Cardiac muscle cell (in vitro differentiated cells and primary cell): ENCODE data around the gene RGS9. TPM values are rescaled to one million over a fixed set of nuclear protein-coding genes. Genes with fewer than 3 reads are reported as not detected.

Experiments used
- DNase-seq, 2 donors: peaks; one replicate each; pipeline versions ENCODE4 v3.0.0 to v3.0.0-alpha.2; 2010 to 2017; ENCODE audit warnings: low read depth in 1 of 2, low spot score in 1 of 2
- H3K27ac ChIP-seq: fragments of 200-600 bp; sonication (generic); 2 replicates; pipeline ENCODE4 v1.5.1; 2016
- H3K27me3 ChIP-seq: fragments of 200-600 bp; sonication (generic); 2 replicates; pipeline ENCODE4 v1.6.0; 2016; ENCODE audit warnings: control low read depth
- H3K36me3 ChIP-seq: fragments of 200-600 bp; sonication (generic); 2 replicates; pipeline ENCODE4 v1.5.1; 2016; ENCODE audit warnings: control low read depth
- H3K4me1 ChIP-seq: fragments of 200-600 bp; sonication (generic); 2 replicates; pipeline ENCODE4 v1.8.1; 2017; ENCODE audit warnings: low read depth, mild to moderate bottlenecking, mixed run types
- H3K4me3 ChIP-seq: fragments of 200-600 bp; sonication (generic); 2 replicates; pipeline ENCODE4 v1.5.1; 2016; ENCODE audit warnings: mild to moderate bottlenecking
- H3K9me3 ChIP-seq: fragments of 200-600 bp; sonication (generic); 2 replicates; pipeline ENCODE4 v1.5.1; 2017; ENCODE audit warnings: low read depth, mild to moderate bottlenecking, control low read depth
- polyA plus RNA-seq: library from polyadenylated mRNA; unstranded; fragments of >200 nt; fragmentation: Nextera tagmentation; extraction: Ambion mirVana; gene quantifications from 2 replicates; pipeline ENCODE4 v1.2.1, GENCODE V29; 2016
- total RNA-seq: library from RNA; depleted of rRNA; stranded (reverse); fragments of >200 nt; gene quantifications from 2 replicates; pipeline ENCODE4 v1.2.3, GENCODE V29; 2016
- TF ChIP-seq, protein P1 (sequence below): IDR thresholded peaks from 2 replicates; pipeline ENCODE4 v1.5.1; 2012; ENCODE audit warnings: low read depth, mild to moderate bottlenecking, low read length

Gene RGS9
- total and polyA plus RNA-seq, 2 experiments from 2014 or later: 4.7 to 5.5 TPM

DNA sequence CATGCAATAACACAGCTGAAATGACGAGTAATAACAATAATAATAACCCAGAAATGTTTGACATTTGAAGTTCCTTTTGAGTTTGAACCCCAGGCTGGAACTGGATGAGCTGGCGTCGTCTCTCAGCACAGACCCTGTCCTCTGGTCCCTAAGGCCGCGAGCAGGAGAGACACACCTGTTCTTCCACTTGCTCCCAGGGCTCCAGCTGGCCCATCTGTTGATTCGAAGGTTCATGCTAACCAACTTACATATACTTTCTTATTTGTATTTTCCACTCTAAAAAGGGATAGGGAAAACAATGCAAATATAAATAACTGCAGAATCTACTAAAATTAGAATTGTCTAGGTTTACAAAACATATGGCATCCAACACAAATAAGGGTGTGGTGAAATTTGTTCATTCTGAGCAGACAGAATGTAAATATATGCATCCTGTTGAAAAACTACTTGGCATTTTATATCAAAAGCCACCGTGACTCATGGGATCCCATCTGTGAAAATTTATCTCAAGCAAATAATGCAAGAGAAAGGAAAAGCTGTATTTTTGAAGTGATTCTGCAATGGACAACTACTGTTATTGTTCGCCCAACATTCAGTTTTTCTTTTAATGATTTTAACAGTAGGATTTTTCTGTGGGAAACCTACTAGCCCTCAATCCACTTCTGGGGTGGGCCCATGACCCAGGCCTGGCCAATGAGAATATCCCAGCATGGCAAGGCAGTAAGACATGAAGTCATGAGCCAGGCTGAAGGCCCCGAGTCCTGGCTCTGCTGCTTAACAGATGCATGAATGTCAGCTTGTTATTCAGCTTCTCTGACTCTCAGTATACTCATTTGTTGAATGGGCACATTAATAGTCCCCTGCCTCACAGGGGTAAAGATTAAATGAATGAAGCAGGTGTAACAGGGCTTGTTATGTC lies 13.2 kb upstream of the RGS9 start:
- H3K27ac ChIP-seq: peak overlapping the region; percentile 94
- H3K27me3 ChIP-seq: peaks cover 5% of the 10 kb centered on the region
- TF ChIP-seq, protein P1, sequence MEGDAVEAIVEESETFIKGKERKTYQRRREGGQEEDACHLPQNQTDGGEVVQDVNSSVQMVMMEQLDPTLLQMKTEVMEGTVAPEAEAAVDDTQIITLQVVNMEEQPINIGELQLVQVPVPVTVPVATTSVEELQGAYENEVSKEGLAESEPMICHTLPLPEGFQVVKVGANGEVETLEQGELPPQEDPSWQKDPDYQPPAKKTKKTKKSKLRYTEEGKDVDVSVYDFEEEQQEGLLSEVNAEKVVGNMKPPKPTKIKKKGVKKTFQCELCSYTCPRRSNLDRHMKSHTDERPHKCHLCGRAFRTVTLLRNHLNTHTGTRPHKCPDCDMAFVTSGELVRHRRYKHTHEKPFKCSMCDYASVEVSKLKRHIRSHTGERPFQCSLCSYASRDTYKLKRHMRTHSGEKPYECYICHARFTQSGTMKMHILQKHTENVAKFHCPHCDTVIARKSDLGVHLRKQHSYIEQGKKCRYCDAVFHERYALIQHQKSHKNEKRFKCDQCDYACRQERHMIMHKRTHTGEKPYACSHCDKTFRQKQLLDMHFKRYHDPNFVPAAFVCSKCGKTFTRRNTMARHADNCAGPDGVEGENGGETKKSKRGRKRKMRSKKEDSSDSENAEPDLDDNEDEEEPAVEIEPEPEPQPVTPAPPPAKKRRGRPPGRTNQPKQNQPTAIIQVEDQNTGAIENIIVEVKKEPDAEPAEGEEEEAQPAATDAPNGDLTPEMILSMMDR: no peak
- DNase-seq: peak in 1 of 2 donors; percentile 48
- H3K36me3 ChIP-seq: no peaks in the 10 kb centered on the region
- H3K9me3 ChIP-seq: no peaks in the 10 kb centered on the region
- H3K4me3 ChIP-seq: no peak overlapping the region
- H3K4me1 ChIP-seq: no peaks in the 10 kb centered on the region

DNA sequence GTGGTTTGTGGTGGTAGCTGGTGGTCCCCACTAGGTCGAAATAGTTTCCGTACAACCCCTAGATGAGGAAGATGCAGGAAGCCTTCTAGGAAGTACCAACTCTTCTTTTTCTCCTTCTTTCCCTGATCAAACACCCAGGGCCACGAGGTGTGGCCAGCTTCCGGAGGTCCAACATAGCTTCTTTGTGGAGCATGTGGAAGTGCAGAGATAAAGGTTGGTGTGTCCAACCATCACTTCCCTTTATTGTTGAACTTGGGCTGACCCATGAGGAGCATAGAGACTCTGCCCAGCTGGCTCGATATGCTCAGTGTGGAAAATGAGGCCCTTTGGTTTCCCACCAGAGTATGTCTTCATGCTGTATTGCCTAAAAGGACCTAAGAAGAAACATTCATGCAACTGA lies 6.3 kb upstream of the RGS9 start:
- H3K36me3 ChIP-seq: no peaks in the 10 kb centered on the region
- peaks cover 5% of the 10 kb centered on the region for H3K27me3 ChIP-seq
- H3K4me3 ChIP-seq: no peak overlapping the region
- H3K9me3 ChIP-seq: no peaks in the 10 kb centered on the region
- no peak for DNase-seq
- TF ChIP-seq, protein P1: no peak
- no peaks in the 10 kb centered on the region for H3K4me1 ChIP-seq
- H3K27ac ChIP-seq: no peak overlapping the region

DNA sequence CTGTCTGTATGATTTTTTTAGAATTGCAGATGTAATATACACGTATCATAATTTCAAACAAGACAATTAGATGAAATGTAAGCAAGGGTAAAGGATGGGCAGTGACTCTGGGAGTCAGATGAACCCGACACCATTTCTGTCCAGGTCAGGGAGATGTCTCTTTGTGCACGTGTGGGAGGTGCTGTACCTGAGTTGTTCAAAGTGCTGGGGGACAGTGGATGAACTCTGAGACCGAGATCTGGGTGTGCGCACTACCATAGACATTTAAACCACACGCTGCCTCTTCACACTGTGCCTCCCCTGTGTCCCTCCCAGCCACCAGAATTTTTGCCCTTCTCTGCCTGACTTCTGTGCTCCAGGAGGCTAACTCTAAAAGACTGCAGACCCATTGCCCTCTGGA lies 5.9 kb upstream of the RGS9 start:
- no peaks in the 10 kb centered on the region for H3K36me3 ChIP-seq
- TF ChIP-seq, protein P1: no peak
- peaks cover 5% of the 10 kb centered on the region for H3K27me3 ChIP-seq
- H3K4me3 ChIP-seq: no peak overlapping the region
- DNase-seq: no peak
- no peaks in the 10 kb centered on the region for H3K4me1 ChIP-seq
- no peak overlapping the region for H3K27ac ChIP-seq
- no peaks in the 10 kb centered on the region for H3K9me3 ChIP-seq

DNA sequence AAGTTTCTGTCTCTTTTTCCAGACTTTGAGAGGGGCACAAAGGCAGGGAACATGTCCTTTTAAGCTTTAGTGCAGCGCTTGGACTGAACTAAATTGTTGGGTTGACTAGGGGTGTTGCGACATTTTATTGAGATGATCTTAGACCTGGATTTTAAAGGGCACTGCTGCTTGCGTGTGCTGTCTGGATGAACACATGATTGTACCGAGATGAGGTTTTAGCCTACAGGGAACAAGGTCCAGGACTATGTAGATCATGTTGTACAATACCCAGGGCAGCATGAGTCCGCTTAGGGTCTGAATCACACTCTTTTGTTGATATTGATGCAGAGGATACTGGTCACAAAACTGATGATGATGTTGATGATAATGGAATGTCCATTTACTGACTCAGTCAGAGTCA lies 5.2 kb upstream of the RGS9 start:
- no peak overlapping the region for H3K4me3 ChIP-seq
- TF ChIP-seq, protein P1: no peak
- peaks cover 5% of the 10 kb centered on the region for H3K27me3 ChIP-seq
- no peaks in the 10 kb centered on the region for H3K36me3 ChIP-seq
- no peak overlapping the region for H3K27ac ChIP-seq
- H3K4me1 ChIP-seq: no peaks in the 10 kb centered on the region
- no peak for DNase-seq
- H3K9me3 ChIP-seq: no peaks in the 10 kb centered on the region

DNA sequence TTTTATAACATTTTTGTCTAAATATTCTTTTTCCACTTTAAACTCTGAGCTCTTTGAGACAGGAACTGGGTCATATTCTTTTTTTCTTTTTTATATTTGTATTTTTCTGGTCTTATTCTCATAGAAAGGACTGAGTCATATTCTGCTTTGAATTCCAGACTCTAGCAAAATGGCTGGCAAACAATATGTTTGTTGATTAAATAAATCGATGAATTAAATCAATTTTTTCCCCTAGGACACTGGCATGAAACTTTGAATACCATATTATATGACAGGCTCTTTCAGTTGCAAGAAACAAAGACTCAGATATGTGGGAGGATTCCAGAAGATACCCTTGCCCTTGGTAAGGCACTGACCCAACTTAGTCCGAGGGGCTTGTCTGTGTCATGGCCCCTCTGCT lies 3.1 kb upstream of the RGS9 start:
- TF ChIP-seq, protein P1: no peak
- DNase-seq: no peak
- H3K27me3 ChIP-seq: peaks cover 20% of the 10 kb centered on the region

More for the DNA sequence above, 3.1 kb upstream of the RGS9 start:
- H3K36me3 ChIP-seq: no peaks in the 10 kb centered on the region
- H3K9me3 ChIP-seq: no peaks in the 10 kb centered on the region
- no peak overlapping the region for H3K27ac ChIP-seq
- H3K4me1 ChIP-seq: no peaks in the 10 kb centered on the region
- H3K4me3 ChIP-seq: no peak overlapping the region
